ENCODE results near the gene DCLRE1C.

DNA sequence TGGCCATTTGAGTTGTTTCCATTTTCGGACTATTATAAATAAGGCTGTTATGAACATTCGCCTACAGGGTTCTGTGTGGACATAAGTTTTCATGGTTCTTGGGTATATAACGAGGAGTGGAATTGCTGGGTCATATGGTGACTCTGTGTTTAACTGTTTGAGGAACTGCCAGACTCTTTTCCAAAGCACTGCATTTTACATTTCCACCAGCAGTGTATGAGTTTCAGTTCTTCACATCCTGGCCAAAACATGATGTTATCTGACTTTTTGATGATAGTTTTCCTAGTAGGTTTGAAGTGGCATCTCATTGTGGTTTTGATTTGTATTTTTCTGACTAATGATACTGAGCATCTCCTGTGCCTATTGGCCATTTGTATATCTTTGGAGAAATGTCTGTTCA, 69.8 kb downstream of the DCLRE1C start:
- TF ChIP-seq, protein P1, sequence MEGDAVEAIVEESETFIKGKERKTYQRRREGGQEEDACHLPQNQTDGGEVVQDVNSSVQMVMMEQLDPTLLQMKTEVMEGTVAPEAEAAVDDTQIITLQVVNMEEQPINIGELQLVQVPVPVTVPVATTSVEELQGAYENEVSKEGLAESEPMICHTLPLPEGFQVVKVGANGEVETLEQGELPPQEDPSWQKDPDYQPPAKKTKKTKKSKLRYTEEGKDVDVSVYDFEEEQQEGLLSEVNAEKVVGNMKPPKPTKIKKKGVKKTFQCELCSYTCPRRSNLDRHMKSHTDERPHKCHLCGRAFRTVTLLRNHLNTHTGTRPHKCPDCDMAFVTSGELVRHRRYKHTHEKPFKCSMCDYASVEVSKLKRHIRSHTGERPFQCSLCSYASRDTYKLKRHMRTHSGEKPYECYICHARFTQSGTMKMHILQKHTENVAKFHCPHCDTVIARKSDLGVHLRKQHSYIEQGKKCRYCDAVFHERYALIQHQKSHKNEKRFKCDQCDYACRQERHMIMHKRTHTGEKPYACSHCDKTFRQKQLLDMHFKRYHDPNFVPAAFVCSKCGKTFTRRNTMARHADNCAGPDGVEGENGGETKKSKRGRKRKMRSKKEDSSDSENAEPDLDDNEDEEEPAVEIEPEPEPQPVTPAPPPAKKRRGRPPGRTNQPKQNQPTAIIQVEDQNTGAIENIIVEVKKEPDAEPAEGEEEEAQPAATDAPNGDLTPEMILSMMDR (IDR thresholded peaks at IDR 0.05): no peak
- TF ChIP-seq POLR2A (IDR thresholded peaks at IDR 0.05): no peak
